PFSK-1 (cell line): Measurements from ENCODE around the gene FSTL4.

ENCODE experiments used
- FOXP2 ChIP-seq: optimal IDR thresholded peaks from 2 replicates; pipeline ENCODE3; 2011; ENCODE audit warnings: borderline replicate concordance, control low read depth, inconsistent platforms; ENCODE audit not compliant: insufficient read depth; ENCODE audit errors: extremely low read length, extremely low read depth
- POLR2AphosphoS5 ChIP-seq: IDR thresholded peaks from 2 replicates; pipeline ENCODE4 v1.6.1; 2012; ENCODE audit warnings: low read depth, mild to moderate bottlenecking, control low read depth, low read length, moderate library complexity
- SIN3A ChIP-seq: IDR thresholded peaks from 2 replicates; pipeline ENCODE4 v1.6.1; 2012; ENCODE audit warnings: mild to moderate bottlenecking, low read length, moderate library complexity, borderline replicate concordance; ENCODE audit not compliant: insufficient read depth
- TAF1 ChIP-seq: IDR thresholded peaks from 2 replicates; pipeline ENCODE4 v1.6.1; 2012; ENCODE audit warnings: low read length, control low read depth, borderline replicate concordance; ENCODE audit not compliant: insufficient read depth

GRCh38 chr5:133404724-133405123 lies 207.6 kb downstream of the FSTL4 start:
- TF ChIP-seq POLR2AphosphoS5 = no peak
- TF ChIP-seq TAF1 = no peak
- TF ChIP-seq FOXP2 = no peak
- TF ChIP-seq SIN3A = no peak
